Activated gamma-delta T cell (primary cell): ENCODE data around the gene SCAF1.
A peak's percentile ranks its signal among the peaks of the same experiment; 100 is the strongest.
"Not testable (repeated sequence)": the region's sequence is repeated elsewhere in the genome, so short reads cannot be mapped to it uniquely, and the experiment has no call there.

Source experiments
- DNase-seq: peaks from one replicate; lab custom pipeline; 2025; lab: John Stamatoyannopoulos, UW

SCAF1 gene

DNA sequence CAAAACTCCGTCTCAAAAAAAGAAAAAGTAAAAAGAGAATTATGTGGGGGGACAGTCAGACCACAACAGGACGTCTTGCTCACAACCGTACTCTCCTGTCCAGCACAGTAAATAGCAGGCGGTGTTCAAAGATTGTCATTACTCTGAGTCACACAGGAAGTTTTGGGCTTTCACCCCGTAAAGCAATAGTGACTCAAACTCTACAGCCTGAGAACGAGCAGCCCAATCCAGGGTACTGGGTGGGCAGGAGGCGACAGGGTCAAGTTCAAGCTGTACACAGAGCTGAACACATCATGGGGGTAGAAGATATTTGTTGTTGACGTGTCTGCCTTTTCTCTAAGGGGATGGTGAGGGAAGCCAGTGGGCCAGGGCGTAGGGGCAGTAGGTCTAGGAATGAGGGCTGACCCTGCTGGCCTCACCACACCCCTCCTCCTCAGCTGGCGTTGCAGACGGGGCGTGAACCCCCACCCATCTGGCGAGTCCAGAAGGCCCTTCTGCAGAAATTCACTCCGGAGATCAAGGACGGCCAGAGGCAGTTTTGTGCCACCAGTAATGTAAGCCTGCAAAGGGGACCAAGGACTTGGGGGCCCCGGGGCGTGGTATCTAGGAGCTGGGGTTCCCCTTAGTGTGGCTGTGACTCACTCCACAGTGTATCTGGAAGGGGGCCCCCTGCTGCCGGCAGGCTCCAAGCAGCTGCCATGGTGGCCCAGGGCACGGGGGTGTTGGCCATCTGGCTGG lies 27.7 kb upstream of the SCAF1 start:
- DNase-seq, result no peak

DNA sequence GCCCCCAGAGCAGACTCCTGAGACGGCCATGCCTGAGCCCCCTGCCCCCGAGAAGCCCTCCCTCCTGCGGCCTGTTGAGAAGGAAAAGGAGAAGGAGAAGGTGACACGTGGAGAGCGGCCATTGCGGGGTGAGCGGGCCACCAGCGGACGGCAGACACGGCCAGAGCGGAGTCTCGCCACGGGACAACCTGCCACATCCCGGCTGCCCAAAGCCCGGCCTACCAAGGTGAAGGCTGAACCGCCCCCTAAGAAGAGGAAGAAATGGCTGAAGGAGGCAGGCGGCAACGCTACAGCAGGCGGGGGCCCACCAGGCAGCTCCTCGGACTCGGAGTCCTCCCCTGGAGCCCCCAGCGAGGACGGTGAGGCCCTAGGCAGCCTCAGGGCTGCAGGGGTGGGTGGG lies 26.1 kb upstream of the SCAF1 start:
- no peak for DNase-seq

DNA sequence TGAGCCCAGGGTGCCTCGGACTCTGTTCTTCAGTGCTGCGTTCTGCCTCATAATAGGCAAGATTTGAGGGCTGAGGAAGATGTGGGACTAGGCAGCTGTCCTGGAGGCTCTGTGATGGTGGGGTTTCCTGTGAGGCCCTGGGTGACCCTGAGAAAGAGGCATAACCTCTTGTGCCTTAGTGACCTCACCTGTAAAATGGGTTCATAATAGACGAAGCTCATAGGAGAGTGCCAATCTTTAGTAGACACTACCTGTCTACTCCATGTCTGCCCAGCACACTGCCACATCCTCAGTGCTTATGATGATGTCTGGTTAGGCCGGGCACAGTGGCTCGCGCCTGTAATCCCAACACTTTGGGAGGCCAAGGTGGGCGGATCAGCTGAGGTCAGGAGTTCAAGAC lies 25.5 kb upstream of the SCAF1 start:
- DNase-seq, result no peak

DNA sequence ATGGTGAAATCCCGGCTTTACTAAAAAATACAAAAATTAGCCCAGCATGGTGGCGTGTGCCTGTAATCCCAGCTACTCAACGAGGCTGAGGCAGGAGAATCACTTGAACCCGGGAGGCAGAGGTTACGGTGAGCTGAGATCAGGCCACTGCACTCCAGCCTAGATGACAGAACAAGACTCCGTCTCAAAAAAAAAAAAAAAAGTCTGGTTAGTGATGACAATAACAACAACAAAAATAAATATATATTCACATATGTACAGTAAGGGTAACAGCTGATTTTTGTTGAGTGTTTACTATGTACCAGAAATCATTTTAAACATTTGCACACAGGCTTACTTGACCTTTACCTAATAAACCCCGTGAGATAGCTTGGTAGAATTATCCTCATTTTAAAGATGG lies 25.1 kb upstream of the SCAF1 start:
- no peak for DNase-seq

DNA sequence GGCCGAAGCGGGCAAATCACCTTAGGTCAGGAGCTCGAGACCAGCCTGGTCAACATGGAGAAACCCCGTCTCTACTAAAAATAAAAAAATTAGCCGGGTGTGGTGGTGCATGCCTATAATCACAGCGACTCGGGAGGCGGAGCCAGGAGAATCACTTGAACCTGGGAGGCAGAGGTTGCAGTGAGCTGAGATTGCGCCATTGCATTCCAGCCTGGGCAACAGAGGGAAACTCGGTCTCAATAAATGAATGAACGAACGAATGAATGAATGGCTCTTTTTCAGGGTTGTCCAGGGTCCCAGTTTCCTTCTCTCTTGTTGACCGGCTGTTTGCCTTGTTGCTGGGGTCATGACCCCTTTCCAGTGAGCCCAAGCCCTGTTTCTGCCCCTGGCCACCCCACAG lies 24.1 kb upstream of the SCAF1 start:
- not testable (repeated sequence) for DNase-seq

DNA sequence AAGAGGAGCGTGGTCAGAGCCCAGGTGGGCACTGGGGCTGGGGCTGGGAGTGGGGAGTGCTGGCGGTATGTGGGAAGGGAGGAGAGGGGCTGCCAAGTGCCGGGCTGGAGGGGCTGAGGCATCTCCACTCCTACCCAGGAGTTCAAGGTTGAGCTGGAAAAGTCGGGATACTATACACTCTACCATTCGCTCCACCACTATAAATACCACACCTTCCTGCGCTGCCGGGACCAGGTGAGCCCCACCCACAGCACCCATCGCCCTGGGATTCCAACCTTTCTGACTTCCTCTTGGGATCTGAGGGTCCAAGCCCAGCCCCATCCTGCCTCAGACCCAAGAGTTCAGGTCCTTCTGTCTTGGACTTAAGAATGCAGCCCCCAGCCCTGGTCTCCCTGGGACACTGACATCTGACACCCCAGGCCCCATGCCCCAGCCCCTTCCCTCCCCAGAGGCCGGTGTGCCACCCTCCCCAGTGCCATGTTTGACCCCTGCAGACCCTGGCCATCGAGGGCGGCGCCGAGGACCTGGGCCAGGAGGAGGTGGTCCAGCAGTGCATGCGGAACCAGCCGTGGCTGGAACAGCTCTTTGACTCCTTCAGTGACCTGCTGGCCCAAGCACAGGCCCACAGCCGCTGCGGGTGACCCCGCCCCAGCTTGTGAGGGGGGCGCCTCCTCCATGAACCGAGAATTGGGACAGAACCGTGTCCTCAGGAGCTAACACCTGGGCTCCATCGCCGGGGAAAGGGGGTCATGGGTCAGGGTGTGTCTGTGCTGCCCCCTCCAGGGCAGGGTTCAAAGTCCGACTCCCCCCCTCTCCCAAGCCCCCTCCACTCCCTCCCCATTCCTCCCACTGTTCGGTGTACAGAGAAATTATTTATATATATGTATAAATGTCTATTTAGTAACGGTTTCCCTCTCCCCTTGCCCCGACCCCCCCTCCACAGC lies 16.8 kb upstream of the SCAF1 start:
- no peak for DNase-seq

DNA sequence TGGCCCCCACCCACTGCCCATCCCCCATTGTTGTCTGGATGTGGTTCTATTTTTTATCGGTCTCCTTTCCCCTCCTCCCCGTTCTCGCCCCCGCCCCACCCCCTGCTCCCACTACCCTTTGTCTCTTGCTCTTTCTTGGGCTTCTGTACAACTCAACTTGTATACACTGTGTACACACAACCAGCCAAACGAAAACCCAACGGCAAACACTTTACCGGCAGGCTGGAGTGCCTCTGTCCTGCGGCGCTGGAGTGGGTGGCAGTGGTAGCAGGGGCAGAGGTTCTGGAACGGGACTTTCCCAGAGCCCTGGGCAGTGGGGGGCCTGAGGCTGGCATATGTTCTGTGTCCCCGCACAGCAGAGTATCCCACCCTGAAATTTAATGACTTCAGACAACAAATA lies 15.8 kb upstream of the SCAF1 start:
- no peak for DNase-seq

DNA sequence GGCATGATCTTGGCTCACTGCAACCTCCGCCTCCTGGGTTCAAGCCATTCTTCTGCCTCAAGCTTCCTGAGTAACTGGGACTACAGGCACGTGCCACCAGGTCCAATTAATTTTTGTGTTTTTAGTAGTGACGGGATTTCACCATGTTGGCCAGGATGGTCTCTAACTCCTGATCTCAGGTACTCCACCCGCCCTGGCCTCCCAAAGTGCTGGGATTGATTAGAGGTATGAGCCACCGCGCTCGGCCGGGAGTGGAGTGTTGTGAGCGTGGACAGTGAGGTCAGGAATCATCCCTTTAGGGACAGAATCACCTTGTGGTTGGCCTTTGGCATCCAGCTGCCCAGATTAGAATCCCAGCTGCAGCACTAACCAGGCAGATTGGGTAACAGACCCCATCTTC lies 12.3 kb upstream of the SCAF1 start:
- no peak for DNase-seq

DNA sequence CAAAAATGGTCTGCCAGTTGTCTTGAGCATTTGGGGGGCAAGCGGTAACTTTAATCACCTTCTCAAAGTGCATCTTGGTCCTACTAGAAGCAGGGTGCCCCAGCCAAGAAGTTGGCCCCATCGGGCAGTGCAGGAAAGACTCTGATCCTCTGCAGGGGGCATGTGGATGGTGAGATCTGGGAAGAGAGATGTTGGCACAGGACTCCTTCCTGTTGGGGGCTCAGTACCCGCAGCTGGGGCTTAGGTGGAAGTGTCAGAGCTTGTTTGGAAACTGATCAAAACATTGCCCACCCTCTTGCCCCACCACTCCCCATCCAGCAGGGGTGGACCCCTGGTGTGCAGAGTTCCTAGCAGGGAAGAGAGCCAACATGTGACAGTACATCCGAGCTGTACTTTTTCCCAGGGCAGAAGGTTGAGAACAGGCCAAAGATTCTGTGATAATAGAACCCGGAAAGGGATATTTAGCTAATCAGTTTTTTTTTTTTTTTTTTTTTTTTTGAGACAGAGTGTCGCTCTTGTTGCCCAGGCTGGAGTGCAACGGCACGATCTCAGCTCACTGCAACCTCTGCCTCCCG lies 10.9 kb upstream of the SCAF1 start:
- DNase-seq, result no peak

DNA sequence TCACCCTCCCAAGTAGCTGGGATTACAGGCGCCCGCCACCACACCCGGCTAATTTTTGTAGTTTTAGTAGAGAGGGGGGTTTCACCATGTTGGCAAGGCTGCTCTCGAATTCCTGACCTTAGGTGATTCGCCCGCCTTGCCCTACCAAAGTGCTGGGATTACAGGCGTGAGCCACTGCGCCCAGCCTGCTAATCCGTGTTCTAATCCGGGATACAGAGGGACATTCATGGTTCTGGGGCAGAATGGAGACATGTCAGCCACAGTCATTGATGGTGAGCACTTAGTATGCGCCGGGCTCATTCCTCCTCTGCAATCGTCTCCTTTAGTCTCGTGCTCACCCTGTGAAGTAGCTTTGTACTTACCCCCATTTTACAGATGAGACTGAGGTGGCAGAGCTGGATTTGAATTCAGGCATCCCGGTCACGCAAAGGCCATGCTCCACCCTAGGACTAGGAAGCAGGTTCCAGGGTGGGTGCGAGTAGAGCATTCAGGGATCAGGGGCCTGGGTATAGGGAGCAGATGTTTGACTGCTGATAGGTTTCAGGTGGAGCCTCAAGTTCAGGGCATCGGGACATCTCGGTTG lies 10.3 kb upstream of the SCAF1 start:
- DNase-seq, result no peak

DNA sequence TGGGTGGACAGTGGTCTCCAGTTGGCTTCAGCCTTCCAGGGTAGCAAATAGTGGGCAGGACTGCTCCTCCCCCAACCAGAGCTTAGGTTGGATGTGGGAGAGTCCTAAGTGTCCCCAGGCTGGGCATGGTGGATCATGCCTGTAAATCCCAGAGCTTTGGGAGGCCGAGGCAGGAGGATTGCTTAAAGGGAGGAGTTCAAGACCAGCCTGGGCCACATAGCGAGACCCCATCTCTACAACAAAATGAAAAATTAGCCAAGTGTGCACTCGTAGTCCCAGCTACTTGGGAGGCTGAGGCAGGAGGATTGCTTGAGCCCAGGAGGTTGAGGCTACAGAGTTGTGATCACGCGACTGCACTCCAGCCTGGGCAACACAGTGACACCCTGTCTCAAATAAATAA lies 9.4 kb upstream of the SCAF1 start:
- DNase-seq, result no peak

DNA sequence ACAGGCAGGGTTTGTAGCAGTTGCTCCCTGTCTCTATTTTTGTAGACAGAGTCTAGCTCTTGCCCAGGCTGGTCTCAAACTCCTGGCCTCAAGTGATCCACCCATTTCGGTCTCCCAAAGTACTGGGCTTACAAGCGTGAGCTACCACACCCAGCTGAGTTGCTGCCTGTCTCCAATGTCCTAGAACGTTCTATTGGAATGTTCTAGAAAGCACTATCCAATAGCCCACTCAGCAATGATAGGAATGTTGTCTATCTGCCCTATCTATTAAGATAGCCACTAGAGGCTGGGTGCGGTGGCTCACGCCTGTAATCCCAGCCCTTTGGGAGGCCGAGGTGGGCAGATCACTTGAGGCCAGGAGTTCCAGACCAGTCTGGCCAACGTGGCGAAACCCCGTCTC lies 8.7 kb upstream of the SCAF1 start:
- DNase-seq, result not testable (repeated sequence)

DNA sequence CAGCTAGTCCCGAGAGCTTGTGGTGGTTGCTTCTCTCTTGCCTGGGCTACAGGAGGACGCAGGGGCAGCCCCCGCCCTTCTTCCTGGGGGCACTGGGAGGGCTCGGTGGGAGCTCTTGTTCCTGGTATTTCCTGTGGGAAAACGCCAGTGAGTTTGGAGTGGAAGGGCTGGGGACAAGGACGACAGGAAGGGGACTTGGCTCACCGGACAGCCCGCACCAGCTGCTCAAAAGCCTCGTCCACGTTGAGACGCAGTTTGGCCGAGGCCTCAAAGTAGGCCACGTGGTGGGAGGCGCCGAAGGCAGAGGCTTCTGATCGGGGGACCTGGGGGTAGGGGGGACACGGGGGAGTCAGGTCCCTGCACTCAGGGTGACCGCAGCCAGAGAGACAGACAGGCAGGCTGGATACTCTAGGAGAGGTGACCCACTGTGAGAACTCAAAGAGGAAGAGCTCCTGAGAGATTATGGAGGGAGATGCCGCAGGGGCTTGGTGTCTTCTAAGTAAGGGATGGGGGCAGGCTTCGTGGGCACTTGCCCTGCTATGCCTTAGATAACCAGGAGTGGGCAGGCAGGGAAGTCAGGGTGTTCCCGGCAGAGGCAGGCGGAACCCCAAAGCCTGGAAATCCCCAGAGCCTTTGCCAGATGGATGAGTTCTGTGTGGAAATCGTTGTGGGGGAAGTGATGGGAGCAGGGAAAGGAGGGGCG lies 6.3 kb upstream of the SCAF1 start:
- DNase-seq, result no peak

DNA sequence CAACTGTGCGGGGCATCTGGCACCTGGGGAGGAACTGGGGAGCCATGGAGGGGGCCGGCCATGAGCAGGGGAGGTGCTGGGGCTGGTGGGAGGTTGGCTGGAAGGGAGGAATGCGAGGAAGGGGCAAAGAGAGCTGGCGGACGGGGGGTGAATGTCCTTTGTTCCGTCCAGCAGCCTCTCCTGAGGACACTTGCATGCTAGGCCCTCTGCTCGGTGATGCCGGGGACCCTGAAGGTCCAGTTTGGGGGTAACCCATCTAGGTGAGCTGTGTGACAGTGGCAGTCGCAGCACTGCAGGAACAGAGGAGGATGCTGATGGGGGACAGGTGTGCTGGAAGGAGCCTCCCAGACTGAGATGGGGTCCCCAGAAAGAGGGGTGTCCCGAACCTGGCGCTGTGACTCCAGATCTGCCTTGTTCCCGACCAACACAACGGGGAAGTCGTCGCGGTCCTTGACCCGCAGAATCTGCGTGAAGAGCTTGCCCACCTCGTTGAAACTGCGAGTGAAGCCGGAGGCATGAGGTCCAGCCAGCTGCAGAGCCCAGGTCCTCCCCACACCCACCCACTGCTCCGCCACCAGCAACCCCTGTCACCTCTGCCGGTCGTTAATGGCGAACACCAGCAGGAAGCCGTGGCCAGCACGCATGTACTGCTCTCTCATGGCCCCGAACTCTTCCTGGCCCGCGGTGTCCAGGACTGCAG lies 5.6 kb upstream of the SCAF1 start:
- no peak for DNase-seq

DNA sequence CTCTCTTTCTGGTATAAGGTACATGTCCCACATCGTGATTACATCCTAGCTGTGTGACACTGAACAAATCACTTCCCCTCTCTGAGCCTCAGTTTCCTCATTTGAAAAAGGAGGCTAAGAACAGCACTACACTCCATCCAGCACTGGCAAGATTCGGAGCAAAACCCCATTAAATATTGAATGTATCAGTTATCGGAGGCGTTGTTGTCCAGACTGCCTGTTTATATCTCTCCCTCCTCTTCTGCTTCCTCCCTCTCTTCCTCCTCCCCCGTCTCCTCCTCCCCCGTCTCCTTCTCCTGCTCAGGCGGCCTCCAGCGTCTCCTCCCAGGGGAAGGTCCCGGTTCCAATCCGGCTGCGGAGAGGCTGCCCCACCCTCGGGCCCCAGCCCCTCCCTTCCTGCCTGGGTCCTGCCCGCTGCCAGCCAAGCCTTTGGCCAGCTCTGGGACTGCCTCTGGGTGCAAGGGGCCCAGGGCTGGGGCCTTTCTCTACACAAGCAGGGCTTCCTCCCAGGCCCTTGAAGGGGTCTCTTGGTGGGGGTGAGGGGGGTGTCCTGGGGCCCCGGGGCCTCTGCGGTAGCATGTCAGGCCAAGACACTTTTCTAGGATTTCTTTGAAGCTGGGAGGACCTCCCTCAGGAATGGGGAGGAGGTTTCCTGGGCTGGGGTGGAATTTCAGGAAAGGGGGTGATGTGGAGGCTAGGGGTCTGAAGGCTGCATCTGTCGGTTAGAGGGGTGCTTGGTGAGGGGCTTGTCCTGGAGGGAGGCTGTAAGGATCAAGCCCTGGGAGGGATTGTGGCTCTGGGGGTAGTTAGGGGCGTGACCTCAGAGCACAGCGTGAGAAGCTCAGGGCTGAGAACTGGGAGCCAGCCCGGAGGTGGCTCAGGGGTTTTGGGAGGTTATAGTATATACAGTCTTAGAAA lies 3.9 kb upstream of the SCAF1 start:
- DNase-seq, result no peak

DNA sequence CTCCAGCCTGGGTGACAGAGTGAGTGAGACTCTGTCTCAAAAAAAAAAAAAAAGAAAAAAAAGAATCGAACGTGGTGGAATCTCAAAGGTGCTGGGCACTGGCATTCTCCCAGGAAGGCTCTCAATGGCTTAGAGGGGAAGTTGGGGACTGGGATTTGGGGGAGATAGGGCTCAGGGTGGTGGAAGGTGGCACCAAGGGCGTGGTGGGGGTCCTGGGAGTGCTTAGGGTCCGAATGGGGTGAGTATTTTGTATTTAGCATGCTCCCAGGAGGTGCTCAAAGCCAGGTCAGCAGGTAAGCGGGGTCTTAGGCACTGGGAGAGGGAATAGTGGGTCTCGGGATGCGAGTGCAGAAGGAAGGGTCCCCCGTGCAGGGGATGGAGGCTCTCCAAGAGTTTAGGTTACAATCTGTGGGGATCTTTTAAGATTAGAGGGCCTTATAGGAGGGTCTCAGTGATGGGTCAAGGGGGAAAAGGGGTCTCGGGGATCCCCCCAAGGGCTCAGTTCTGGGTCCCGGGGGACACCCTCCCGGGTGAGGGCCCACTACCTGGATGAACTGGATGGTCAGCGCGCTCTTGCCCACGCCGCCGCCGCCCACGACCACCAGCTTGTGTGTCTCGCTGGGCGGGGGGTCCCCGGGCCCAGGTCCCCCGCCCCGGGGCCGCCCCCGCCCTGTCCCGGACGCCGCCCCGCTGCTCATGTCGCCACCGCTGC lies 2.5 kb upstream of the SCAF1 start:
- no peak for DNase-seq

DNA sequence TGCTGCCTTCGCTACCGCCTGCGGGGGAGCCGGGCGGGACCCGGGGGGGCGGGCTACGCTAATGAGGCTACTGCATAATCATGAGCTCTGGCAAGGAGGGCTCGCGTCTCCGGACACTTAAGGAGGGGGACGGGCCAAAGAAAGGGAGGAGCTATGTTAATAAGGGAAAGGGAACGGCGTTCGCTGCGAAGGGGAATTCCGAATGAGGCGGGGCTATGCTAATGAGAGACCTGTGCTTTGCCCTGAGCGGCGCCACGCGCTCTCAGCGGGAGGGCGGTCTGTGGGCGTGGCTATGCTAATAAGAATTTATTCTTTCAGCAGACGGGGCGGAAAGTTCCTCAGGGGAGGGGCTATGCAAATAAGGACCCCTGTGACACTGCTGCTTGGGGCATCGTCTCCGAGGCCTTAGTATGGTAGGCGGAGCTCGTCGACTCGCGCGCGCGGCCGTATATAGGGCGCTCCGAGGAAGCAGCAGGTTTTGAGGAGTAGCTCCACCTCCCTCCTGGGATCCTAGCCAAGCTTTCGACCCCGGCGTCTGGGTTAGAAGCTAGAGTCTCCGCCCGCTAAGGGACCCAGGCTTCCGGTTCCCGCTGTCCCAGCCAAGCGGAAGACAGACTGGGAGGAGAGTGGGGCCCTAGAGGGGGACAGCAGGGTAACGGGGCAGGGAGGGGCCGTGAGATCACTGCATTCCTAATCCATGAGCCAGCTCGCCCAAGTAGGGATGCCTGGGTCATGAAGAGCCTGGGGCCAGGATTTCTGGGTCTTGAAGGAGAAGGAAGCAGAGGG lies 1.7 kb upstream of the SCAF1 start, which contains the start of gene RRAS:
Gene RRAS, minus strand, starts transcription at position 31 of the 786 bp plus-strand sequence. CDS start 45 bp downstream, outside the sequence.
- DNase-seq, result peak; percentile 95

DNA sequence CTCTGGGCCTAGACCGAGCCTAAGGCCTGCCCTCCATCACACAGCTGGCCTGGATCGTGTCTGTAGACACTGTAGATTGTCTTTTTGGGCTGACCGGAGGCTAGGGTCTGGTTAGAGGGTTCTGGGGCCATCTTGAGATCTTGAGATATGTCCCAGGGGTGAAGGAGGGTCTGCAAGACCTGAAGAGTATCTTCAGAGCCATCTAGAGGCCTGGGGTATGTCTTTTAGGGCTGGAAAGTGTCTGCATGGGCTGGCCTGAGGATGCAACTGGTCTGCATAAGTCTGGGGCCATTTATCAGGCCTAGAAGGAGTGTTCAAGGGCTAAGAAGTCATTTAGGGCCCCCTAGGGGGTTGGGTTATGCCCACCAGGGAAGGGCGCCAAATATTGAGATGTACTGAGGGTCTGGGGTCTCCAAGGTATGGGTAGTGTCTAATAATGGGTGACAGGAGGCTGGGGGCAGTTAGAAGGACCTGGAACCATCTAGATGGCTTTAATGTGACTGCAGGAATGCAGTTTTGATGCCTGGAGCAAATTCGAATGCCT lies 555 bp downstream of the SCAF1 start:
- DNase-seq, result no peak
